HCT116 (cell line): ENCODE measurements around the gene ACSL3.

Experiments
- CBX3 ChIP-seq: IDR thresholded peaks from 2 replicates; pipeline ENCODE4 v1.6.1; 2012; ENCODE audit warnings: low read depth
- CEBPB ChIP-seq: IDR thresholded peaks from 2 replicates; pipeline ENCODE4 v1.6.1; 2012; ENCODE audit warnings: low read depth
- ELF1 ChIP-seq: IDR thresholded peaks from 2 replicates; pipeline ENCODE4 v1.6.1; 2012; ENCODE audit warnings: low read depth, borderline replicate concordance
- POLR2A ChIP-seq: IDR thresholded peaks from 2 replicates; pipeline ENCODE4 v1.7.0; 2011; ENCODE audit warnings: borderline replicate concordance; ENCODE audit not compliant: insufficient read depth, insufficient read length; ENCODE audit errors: extremely low read depth
- POLR2AphosphoS5 ChIP-seq: IDR thresholded peaks from 2 replicates; pipeline ENCODE4 v1.6.1; 2011; ENCODE audit warnings: mild to moderate bottlenecking, low read depth, low read length, moderate library complexity
- TF ChIP-seq, protein P1 (sequence below), 3 experiments: fragments of 200-600 bp in 1 of 3; sonication (generic) in 1 of 3; IDR thresholded peaks in 2 of 3; conservative IDR thresholded peaks in 1 of 3; 2 replicates each; pipeline ENCODE4 v1.5.1; 2012 to 2017; ENCODE audit warnings: low read depth in 2 of 3, low read length in 2 of 3, antibody characterized with exemption in 1 of 3, borderline replicate concordance in 1 of 3, control low read depth in 1 of 3, mild to moderate bottlenecking in 1 of 3, mixed read lengths in 1 of 3, mixed run types in 1 of 3, moderate library complexity in 1 of 3; ENCODE audit not compliant: insufficient read depth in 1 of 3

- no peak for TF ChIP-seq CEBPB
- no peak for TF ChIP-seq POLR2A
- TF ChIP-seq, protein P1, sequence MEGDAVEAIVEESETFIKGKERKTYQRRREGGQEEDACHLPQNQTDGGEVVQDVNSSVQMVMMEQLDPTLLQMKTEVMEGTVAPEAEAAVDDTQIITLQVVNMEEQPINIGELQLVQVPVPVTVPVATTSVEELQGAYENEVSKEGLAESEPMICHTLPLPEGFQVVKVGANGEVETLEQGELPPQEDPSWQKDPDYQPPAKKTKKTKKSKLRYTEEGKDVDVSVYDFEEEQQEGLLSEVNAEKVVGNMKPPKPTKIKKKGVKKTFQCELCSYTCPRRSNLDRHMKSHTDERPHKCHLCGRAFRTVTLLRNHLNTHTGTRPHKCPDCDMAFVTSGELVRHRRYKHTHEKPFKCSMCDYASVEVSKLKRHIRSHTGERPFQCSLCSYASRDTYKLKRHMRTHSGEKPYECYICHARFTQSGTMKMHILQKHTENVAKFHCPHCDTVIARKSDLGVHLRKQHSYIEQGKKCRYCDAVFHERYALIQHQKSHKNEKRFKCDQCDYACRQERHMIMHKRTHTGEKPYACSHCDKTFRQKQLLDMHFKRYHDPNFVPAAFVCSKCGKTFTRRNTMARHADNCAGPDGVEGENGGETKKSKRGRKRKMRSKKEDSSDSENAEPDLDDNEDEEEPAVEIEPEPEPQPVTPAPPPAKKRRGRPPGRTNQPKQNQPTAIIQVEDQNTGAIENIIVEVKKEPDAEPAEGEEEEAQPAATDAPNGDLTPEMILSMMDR (IDR thresholded peaks at IDR 0.05 in 2 of 3, conservative IDR thresholded peaks at IDR 0.05 in 1 of 3; ENCODE audit: borderline replicate concordance in 1 of 3, insufficient read depth in 1 of 3, low read depth in 2 of 3, low read length in 2 of 3), result no peak
- no peak for TF ChIP-seq CBX3
- TF ChIP-seq ELF1, result no peak
- no peak for TF ChIP-seq POLR2AphosphoS5
Observed at GRCh38 chr2:222840060-222840802, 20.6 kb upstream of the ACSL3 start.
